ENCODE data around the gene ELL.

The ELL gene

DNA sequence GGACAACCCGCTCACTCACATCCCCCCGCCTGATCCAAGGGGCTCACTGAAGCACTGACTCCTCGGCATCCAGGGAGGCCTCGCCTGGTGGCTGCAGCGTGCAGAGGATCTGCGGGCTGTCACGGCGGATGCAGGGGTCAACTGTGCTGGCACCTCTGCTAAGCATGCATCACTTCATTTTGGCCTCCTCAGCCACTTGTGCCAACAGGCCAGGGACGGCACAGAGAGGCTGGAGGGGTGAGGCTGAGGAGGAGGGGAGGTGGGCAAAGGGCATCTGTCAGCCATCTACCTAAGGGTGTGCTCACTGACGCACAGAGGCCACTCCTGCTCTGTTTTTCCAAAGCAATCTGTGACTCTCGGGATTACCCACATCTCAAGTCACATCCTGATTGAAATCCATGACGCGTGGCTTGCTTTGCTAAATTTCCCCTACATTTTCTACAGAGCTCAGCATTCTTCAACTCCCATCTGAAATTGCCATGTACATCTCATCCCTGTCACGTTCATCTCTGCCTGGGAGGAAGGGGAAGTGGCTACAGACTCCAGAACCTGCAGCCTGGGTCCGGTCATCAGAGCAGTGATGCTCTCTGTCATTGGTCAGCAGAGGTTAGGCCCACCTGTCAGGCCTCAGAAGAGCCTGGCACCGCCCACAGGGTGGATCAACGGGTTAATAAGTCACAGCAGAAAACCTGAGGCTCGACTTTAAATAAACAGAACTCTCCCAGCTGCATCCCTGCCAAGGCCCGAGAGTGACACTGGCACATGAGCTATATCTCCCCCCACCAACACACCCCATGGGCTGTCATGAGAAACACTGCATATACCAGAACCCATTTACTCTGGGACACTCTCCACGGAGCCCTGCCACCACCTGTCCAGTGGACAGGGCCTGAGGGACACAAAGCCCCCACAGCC, 17.6 kb downstream of the ELL start:
- no peak for DNase-seq

DNA sequence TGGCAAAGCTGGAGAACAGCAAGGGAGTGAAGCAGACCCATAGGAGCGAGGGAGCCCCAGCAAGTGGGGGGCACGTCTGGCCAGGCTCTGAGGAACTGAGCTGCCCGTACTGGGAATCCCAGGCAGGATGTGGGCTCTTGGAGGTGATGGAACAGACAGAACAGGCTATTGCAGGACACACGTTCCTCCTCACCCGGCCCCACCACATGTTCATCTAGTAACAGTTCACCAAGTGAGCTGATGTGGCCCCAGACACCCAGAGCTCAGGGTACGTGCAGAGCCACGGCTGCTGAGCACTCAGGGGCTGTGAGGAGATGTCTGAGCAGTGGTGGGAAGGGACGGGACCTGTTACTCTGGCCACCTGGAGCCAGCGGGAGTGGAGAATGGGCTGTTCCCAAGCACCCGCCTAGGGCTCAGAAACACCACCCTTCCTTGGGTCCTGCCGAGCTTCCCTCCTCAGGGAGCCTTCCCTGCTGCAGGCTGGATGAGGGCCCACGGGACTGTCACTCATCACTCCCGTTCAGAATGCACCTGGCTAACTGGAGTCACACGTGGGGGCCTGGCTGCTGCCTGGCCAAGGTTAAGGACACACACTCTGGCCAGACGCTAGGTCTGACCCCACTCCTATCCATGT, 18.4 kb downstream of the ELL start:
- no peak for DNase-seq

DNA sequence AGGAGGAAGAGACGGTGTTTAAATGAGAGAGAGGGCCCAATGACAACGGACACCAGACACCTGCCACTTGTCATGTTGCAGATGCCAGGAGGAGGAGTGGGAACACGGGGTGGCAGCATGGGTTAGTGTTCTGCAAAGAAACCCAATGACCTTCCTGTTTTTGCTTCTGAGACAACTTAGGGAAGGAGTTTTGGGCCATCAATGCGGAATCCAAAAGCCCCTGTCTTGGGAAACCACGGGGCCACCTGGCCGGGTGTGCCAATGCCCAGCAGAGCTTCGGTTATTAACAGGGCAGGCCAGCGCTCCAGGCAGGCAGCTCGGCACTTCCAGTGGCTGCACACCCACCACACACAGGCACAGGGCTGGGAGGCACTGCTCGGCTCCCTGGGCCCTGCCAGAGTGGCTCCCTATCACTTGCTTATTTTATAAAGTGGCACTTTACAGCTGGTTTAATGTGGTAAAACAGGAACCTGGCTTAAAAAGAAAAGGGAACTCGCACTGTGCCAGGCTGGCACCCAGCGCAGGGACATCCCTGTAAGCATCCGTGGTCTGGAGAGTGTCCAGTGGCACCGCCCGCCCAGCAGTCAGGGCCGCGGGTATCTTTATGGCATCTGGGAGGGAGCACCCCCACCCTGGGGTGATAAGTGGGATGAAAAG, 19.1 kb downstream of the ELL start:
- DNase-seq = no peak

DNA sequence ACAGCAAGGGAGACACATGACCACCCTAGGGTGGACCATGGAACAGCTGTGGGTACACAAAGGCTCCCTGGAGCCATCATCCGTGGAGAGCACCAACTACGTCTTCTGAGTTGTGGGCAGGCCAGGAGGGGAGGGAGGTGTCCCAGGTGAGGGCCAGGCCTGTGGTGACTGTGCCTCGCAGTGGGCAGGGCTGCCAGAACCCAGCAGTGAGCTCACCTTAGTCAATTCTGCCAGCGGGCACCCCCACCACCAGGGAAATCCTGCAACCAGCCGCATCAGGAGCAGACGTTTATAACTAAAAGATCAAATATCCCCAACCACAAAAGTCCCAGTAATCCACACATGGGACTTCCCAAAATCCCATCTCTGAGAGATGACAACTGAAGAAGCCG, 19.6 kb downstream of the ELL start:
- DNase-seq = no peak

DNA sequence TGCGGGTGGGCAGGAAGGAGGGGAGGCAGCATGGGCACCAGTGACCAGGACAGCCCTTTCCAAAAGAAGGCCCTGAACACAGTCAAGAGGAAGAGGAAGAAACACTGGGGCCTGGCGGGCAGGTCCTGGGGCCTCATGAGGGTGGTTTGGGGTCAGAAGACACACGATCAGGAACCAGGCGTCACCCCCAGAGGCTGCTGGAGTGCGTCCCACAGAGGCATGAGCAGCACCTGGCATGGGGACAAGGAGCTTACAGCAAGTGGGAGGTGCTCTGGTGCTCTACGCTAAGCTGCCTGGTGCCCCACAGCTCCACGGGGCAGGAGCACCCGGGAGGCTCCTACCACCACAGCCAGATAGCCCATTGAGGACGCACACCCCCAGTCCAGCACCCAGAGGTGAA, 20.0 kb downstream of the ELL start:
- no peak for DNase-seq

DNA sequence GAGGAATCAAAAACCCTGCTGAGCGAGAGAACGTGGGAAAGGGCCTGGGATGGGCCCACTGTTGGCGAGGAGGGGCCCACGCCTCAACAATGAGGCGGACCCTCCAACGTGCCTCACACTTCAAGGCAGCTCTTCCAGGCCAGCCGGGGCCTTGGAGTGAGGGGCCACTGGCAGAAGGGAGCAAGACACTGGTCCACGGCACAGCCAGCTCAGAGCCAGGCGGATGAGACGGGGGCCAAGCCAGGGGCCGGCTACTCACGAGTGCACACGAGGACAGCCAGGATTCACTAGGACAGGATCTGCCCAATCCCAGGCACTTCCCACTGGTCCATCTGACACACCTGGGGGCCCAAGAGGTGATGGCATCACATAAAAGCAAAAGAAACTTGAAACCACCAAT, 20.5 kb downstream of the ELL start:
- no peak for DNase-seq

DNA sequence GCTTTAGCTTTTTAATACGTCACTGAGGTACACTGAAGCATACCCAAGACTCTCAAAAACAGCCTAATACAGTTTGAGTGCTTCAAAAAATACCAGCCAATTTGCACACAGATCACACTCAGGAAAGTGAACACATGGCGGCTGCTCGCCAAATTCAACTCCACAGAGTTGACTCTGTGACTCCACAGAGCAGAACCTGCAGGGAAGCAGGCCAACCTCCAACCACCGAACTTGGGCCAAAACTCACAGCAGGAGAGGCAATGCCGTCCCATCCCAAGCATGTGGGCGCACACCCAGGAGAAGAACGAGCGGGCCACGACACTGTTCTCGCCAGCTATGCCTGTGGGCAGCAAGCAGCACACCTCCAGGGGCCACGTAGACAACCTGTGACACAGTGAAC, 21.1 kb downstream of the ELL start:
- DNase-seq = no peak

DNA sequence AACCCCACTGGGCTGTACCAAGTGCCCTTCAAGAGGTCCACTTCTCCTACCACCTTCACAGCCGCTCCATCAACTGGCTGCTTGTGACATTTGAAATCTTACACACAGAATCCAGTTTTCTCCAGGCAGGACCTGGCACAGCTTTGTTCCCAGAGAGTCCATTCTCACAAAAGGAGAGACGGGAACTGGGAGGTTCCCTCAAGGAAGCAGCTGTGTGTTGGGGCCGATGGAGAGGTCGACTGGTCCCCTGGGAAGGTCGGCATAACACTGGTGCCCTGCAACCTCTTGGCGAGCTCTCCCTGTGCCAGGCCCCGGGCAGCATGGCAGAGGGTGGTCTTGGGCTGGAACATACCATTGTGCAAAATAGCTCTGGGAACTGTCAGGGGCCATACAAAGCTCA, 21.5 kb downstream of the ELL start:
- DNase-seq = no peak

DNA sequence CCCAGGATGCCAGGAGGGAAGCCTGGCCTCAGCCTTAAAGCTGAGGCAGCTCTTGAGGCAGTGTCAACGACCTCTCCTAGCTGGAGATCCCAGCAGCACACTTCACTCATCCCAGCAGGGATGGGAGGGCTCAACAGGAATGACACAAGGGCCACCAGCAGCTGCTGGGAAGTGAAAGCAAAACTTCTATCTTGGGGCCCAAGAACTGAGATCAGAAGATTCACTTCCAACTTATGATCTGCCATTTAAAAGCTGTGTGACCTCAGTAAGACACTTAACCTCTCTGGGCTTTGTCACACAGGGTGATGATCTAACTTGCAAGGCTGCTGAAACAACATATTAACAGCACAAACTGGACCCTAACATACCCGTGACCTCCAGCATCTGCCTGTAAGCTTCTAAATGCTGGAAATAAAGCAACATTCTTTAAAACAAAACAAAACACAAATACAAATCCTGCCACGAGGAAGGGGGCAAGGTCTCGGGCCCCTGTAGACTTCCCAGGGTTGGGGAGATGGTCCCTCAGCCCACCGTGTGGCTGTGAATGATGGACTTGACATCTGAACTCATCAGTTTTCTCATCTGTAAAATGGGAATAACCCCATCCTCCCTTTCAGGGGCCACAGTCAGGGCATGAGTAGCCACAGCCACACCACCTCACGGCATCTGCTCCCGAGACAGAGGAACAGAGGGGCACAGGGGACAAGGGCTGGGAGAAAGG, 22.7 kb downstream of the ELL start:
- no peak for DNase-seq

DNA sequence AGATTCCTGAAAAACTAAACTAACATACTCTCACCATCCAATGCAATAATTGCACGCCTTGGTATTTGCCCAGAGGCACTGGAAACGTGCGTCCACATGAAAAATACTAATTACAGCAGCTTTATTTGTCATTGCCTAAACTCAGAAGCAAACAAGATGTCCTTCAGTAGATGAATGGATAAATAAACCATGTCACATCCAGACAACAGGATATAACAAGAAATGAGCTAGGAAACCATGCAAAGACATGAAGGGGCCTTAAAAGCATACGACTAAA, 25.0 kb downstream of the ELL start:
- DNase-seq = no peak

DNA sequence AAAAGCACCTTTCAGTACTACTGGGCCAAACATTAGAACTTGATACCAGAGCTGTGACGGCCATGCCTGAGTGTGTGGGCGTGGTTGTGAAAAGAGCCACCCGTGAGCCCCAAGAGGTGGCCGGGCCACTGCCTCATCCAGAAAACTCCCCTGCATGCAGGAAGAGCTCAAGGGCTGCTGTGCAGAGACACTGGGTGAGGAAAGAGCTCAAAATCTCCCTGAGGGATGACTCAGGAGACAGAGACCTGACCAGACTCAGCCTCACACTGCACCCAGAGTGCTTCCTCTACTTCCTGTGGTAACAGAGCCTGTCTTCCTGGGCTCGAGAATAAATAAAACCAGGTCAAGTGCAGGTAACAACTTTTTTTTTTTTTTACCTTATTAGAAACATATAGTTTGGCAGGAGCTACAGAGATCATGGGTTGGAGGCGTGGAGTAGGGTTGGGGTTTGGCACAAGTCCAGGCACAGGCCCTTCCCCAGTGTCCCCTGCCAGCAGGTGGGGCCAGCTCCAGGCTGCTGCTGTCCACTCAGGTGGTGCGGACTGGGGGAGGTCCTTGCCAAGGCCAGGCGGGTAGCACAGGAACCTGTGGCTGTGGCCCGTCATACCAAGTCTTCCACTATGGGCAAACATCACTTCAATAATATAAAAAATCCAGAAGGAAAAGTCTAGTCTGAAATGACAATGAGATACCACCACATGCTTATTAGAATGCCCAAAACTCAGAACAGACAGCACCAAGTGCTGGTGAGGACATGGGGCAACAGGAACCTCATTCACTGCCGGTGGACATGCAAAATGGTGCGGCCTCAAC, 25.5 kb downstream of the ELL start:
- peak; percentile 71 for DNase-seq

DNA sequence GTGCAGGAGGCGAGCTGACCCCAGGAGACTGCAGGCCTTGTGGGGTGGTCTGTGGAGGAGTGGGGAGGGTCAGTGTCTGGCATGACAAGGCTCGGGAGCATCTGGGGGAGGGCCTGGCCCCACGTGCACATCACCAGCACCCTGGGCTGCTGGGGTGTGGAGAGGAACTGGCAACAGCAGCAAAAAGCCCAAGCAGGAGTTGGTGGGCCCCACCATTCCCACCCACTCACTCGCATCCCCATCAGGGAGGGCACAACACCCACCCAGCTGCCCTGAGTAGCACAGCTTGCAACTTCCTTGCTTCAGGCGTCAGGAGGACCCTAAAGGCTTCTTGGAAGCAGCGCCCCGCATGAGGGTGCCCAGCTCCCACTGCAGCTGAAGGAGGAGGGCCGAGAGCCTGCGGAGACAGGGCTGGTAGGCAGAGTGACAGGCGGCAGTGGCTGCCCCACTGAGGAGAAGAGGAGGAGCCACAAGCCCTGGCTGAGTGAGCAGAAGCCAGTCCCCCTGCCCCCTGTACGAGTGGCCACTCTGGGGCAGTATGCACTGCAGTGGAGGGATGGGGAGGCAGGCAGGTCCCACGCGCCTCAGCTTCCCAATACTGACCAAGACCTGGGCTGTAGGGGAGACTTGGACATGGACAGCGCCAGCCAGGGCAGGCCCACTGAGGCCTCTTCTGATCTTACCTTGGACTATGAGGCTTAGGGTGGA, 26.5 kb downstream of the ELL start:
- no peak for DNase-seq

DNA sequence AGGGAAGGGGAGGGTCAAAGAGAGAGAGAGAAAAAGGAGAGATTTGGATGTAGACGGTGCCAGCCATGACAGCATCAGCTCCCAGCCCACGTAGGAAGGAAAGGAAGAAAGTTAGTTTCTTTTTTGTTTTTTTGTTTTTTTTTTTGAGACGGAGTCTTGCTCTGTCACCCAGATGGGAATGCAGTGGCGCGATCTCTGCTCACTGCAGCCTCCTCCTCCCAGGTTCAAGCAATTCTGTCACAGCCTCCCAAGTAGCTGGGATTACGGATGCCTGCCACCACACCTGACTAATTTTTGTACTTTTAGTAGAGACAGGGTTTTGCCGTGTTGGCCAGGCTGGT, 27.6 kb downstream of the ELL start:
- no peak for DNase-seq

DNA sequence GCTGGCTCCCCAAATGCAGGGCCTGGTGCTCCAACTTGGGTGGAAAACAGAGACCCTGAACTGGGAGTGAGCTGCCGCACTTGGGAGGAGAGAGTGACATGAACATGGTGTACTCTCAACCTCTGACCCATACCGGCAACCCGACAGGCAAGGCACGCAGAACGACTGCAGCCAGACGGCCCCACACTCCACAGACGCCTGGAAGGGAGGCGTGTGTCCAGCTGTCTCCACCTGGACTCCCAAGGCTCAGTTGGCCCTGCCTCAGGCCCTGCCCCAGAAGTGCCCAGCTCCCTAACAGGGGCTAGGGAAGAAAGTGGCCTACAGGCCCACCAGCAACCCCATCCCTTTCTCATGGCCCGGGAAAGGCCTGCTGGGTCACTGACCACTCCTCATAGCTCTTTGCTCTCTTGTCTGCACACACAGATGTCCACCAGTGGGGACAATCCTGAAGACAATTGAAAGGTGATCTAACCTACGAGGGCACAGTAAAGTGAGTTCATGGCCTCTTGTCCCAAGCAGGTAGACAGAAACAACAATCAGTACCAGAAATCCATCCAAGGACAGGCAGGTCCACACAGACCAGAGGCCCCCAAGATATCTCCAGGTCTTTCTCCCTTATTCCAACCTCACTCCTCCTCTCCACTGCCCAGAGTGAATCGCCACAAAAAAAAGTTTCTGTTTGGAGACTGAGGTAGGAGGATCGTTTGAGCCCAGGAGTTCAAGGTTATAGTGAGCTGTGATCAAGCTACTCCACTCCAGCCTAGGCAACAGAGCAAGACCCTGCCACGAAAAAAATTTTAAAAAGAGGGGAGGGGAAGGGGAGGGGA, 28.2 kb downstream of the ELL start:
- DNase-seq = no peak

DNA sequence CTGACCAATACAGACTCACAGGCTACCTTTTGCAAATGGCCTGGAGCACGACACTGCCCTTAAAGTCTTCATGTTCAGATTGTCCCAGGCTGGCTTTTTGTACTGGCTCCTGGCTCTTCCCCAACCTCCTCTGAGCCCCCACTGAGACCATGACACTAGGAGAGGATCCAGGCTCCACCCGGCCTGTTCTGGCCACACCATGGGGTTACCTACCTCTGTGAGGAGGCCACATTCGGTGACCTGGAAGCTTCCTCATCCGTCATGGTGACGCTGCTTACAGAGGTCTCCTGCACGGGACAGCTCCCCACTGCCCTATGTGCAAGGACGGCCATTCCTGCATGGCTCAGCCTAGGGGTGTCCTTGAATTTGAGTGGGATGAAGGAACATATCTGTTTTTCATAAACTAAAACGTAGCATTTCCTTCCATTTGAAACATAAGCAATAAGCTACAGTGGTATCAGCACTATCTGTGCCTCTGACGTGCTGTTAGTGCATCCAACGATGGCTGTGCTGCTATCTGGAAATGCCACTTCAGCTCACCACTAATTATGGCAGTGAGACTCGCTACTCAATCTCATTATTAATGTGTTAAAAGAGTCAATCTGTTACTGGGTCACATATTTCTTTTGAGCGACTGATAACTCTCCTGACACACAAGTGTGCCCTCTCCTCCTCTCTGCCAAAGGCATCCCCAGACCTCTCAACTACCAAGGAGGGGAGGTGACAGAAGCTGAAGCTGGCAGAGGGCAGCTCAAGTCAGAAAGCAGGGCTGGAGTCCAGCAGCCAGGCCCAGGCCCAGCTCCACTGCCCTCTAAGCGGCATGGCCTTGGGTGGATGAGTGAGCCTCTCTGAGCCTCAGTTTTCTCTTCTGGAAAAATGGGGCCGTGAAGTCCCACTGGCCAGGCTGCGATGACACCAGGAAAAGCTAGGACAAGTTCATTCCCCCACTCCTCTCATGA, 29.6 kb downstream of the ELL start:
- no peak for DNase-seq

DNA sequence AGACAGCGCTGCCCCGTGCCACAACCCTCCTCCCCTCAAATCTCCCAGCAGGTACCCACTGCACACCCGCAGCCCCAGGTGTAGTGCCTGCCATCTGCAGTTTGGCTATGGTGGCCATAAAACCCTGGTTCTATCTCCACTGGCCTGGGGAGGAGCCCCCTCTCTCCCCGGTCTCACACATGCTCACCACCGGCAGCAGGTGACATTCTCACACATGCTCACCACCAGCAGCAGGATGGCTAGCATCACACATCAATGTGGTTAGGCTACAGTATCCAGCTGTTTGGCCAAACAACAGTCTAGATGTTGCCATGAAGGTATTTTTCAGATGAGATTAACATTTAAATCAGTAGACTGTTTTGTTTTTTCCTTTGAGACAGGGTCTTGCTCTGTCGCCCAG, 31.1 kb downstream of the ELL start:
- no peak for DNase-seq

DNA sequence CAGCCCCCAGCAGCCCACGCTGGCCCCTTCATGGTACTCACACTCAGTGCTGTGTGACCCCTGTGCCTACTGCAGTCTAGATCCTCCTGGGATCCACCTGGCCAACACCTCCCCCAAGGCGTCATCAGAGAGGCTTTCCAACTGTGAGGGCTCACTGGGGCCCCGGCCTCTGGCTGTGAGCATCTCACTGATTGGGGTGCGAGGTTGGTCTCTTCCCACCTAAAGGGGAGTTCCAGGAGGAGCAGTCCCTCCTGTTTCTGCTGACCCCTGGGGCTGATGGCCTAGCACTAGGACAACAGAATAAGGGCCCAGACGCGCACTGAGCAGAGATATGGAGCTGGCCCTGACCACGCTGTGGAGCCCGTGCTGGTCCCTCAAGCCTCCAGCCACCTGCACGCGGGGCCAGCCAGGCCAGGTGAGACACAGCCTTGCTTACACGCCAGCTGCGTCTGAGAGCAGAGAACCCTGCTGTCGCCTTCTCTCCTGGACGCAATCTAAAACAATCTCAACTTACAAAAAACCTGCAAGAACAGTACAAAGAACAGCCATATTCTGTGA, 32.2 kb downstream of the ELL start:
- DNase-seq = no peak

DNA sequence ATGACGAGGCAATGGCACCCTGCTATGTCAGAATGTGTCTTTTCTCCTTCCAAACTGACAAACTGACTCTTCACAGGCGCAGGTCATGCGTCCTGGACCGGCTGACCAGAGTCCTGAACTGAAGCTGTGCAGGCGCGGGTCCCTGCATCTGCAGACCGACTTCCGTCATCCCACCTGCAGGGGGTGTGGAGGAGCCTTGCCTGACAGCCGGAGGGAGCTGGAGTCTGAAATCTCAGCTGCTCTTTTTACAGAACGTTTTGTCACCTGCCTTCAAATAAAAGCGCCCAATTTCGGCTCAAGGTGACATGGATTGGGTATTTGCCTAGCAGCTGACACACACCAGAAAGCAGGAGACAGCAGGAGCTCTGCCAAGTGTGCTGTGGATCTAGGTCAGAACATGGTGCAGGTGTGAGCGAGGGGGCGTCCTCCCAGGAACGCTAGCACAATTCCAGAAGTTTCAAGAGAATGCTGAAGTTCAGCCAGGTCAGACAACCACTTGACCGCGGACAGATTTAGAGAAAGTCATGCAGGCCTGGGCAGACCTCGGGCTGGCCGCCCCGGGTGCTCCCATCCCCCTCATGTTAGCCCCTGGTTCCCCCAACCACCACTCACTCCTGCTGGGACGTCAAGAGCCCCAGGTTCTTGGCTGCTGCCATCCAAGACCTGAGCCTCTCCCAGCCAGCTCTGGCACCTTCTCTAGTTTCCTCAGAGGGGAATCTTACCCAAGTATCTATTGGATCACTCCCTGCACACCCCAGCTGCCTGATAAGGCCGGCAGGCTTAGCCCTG, 32.8 kb downstream of the ELL start:
- no peak for DNase-seq

DNA sequence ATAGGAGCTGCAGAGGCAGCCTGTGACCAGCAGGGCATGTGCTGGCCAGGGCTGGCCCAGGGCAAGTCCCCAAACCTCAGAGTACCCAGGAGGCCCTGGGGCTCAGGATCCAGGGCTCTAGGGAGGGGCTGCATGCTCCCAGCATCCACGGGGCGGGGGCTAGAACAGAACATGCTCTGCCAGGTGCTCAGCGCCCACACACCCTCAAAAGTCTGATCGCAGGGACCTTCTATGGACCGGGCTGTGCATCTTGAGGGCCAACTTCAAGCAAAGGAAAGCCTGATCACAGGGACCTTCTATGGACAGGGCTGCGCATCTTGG, 33.5 kb downstream of the ELL start:
- no peak for DNase-seq
